Ishikawa (cell line): Measurements from ENCODE around the gene KLRF1.

Experiments
- CEBPB ChIP-seq: IDR thresholded peaks from 2 replicates; pipeline ENCODE4 v1.6.1; 2012
- CREB1 ChIP-seq: IDR thresholded peaks from 2 replicates; pipeline ENCODE4 v1.6.1; 2012; ENCODE audit warnings: low read depth
- EGR1 ChIP-seq: IDR thresholded peaks from 2 replicates; pipeline ENCODE4 v1.6.1; 2012
- EP300 ChIP-seq: IDR thresholded peaks from 2 replicates; pipeline ENCODE4 v1.6.1; 2012; ENCODE audit warnings: borderline replicate concordance
- FOXM1 ChIP-seq: IDR thresholded peaks from 2 replicates; pipeline ENCODE4 v1.6.1; 2012; ENCODE audit warnings: low read depth, borderline replicate concordance
- NFIC ChIP-seq: IDR thresholded peaks from 2 replicates; pipeline ENCODE4 v1.6.1; 2012
- RAD21 ChIP-seq: IDR thresholded peaks from 2 replicates; pipeline ENCODE4 v1.6.1; 2012; ENCODE audit warnings: low read depth
- TAF1 ChIP-seq: IDR thresholded peaks from 2 replicates; pipeline ENCODE4 v1.6.1; 2012; ENCODE audit warnings: low read depth, mild to moderate bottlenecking
- TCF12 ChIP-seq: IDR thresholded peaks from 2 replicates; pipeline ENCODE4 v1.6.1; 2012; ENCODE audit warnings: low read depth
- TEAD4 ChIP-seq: IDR thresholded peaks from 2 replicates; pipeline ENCODE4 v1.6.1; 2012
- YY1 ChIP-seq: IDR thresholded peaks from 2 replicates; pipeline ENCODE4 v1.6.1; 2012; ENCODE audit warnings: low read depth
- ZBTB7A ChIP-seq: IDR thresholded peaks from 2 replicates; pipeline ENCODE4 v1.6.1; 2012; ENCODE audit warnings: low read depth
- TF ChIP-seq, protein P1 (sequence below): IDR thresholded peaks from 2 replicates; pipeline ENCODE4 v1.6.1; 2012; ENCODE audit warnings: low read depth, mild to moderate bottlenecking
- TF ChIP-seq, protein P2 (sequence below): IDR thresholded peaks from 2 replicates; pipeline ENCODE4 v1.6.1; 2012
- TF ChIP-seq, protein P3 (sequence below): IDR thresholded peaks from 2 replicates; pipeline ENCODE4 v1.6.1; 2012

Gene KLRF1

DNA sequence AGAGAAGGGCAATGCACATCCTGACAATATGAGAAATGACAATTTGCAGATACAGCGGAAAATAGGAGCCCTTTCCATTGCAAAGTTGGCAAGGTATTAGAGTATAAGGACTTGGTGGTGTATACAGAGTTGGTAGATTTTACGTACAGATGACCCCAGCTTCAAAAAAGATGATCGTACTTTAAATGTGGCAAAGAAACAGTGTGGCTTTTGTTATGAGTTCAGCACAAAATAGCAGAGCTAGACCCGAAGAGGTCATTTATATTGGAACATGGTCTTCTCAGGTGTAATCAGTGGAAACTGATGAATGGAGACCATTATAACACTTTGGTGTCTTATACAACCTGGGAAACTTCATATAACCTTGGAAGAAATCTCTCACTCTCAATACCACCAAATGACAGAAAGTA is 39.6 kb downstream of the KLRF1 start:
- TF ChIP-seq CREB1 (no peak), EGR1 (no peak), RAD21 (no peak), ZBTB7A (no peak), TCF12 (no peak), NFIC (no peak), TEAD4 (no peak), YY1 (no peak), FOXM1 (no peak), EP300 (no peak), CEBPB (no peak), TAF1 (no peak)
- TF ChIP-seq, protein P1, sequence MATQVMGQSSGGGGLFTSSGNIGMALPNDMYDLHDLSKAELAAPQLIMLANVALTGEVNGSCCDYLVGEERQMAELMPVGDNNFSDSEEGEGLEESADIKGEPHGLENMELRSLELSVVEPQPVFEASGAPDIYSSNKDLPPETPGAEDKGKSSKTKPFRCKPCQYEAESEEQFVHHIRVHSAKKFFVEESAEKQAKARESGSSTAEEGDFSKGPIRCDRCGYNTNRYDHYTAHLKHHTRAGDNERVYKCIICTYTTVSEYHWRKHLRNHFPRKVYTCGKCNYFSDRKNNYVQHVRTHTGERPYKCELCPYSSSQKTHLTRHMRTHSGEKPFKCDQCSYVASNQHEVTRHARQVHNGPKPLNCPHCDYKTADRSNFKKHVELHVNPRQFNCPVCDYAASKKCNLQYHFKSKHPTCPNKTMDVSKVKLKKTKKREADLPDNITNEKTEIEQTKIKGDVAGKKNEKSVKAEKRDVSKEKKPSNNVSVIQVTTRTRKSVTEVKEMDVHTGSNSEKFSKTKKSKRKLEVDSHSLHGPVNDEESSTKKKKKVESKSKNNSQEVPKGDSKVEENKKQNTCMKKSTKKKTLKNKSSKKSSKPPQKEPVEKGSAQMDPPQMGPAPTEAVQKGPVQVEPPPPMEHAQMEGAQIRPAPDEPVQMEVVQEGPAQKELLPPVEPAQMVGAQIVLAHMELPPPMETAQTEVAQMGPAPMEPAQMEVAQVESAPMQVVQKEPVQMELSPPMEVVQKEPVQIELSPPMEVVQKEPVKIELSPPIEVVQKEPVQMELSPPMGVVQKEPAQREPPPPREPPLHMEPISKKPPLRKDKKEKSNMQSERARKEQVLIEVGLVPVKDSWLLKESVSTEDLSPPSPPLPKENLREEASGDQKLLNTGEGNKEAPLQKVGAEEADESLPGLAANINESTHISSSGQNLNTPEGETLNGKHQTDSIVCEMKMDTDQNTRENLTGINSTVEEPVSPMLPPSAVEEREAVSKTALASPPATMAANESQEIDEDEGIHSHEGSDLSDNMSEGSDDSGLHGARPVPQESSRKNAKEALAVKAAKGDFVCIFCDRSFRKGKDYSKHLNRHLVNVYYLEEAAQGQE = no peak
- TF ChIP-seq, protein P2, sequence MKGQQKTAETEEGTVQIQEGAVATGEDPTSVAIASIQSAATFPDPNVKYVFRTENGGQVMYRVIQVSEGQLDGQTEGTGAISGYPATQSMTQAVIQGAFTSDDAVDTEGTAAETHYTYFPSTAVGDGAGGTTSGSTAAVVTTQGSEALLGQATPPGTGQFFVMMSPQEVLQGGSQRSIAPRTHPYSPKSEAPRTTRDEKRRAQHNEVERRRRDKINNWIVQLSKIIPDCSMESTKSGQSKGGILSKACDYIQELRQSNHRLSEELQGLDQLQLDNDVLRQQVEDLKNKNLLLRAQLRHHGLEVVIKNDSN = no peak
- TF ChIP-seq, protein P3, sequence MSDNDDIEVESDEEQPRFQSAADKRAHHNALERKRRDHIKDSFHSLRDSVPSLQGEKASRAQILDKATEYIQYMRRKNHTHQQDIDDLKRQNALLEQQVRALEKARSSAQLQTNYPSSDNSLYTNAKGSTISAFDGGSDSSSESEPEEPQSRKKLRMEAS = no peak

DNA sequence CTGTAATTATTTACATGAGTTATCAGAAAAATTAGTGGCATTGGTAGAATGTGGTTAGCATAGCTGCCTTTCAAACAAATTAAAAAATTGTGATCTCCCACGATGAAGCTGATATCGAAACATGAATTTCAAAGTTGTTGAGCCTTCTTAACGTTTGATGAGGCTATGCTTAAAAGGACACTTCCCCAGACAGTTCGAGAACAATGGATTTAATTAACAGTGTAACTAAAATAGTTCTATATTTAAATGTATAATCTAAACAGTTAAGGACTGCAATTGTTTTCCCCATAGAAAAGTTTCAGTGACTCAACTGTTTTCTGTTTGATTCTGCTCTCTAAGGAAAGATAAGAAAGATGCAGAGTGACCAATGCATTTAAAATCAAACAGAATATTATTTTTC is 40.2 kb downstream of the KLRF1 start:
- TF ChIP-seq NFIC (no peak), TCF12 (no peak), CEBPB (no peak), CREB1 (no peak), YY1 (no peak), TEAD4 (no peak), TAF1 (no peak), ZBTB7A (no peak), EGR1 (no peak), RAD21 (no peak), EP300 (no peak), FOXM1 (no peak)
- TF ChIP-seq, protein P3 = no peak
- TF ChIP-seq, protein P2 = no peak
- TF ChIP-seq, protein P1 = no peak

DNA sequence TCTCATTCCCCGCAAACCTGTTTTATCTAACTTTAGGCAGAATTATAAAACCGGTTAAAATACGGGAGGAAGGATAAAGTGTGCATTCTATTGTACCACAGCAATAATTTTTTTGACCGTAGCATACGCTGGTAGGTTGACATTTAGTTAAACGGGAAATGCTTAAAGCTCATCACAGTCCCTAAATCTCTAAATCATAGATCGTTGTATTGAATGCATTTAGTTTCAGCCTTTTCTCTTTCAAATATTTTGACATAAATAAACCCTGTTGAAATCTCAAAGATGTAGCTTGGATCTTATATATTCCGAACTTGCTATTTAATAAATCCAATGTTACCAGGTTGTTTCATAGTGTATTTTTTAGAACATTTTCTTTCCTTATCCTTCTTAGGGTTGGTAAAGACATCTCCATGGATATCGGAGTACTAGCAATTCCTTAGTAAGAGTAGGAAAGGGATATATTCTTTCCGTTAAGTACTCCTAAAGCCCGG is 41.1 kb downstream of the KLRF1 start:
- TF ChIP-seq ZBTB7A = no peak
- no peak for TF ChIP-seq RAD21
- TF ChIP-seq TCF12 = no peak
- TF ChIP-seq, protein P3 = no peak
- TF ChIP-seq NFIC = no peak
- no peak for TF ChIP-seq TAF1
- no peak for TF ChIP-seq TEAD4
- TF ChIP-seq CREB1 = no peak
- TF ChIP-seq YY1 = no peak
- TF ChIP-seq, protein P2 = no peak
- no peak for TF ChIP-seq CEBPB
- no peak for TF ChIP-seq FOXM1

DNA sequence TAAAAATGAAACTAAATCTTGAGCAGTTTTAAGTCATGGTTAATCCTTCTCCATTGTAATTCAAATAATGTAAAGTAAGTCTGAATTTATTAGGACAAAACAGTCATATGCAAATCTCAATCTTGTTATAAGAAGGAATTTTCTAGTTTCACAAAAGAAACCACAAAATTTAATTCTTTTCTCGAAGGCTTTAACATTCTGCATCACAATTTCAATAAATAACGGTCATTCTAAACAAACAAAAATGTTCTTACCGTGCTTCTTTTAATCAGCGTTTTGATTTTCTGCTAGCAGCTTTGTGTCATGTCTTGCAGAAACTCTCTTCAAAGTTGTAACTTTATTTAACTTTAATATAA is 41.6 kb downstream of the KLRF1 start:
- TF ChIP-seq, protein P3 = no peak
- TF ChIP-seq TAF1 (no peak), ZBTB7A (no peak), RAD21 (no peak), CREB1 (no peak), EGR1 (no peak), YY1 (no peak), TEAD4 (no peak), EP300 (no peak), NFIC (no peak), CEBPB (no peak), FOXM1 (no peak), TCF12 (no peak)
- TF ChIP-seq, protein P2 = no peak
- TF ChIP-seq, protein P1 = no peak
